Activated CD4-positive, alpha-beta T cell treated with anti-CD3 and anti-CD28 coated beads, Interleukin-2, Interleukin-4, amounts not matched to agents 100 ng/mL and 50 ng/mL, durations not matched to agents 16 hours and 8 hours (primary cell): ENCODE measurements around the gene POPDC2.

Experiments used
- DNase-seq: peaks from one replicate; pipeline ENCODE4 v3.0.0-alpha.2; 2020; ENCODE audit warnings: low spot score

POPDC2 gene

DNA sequence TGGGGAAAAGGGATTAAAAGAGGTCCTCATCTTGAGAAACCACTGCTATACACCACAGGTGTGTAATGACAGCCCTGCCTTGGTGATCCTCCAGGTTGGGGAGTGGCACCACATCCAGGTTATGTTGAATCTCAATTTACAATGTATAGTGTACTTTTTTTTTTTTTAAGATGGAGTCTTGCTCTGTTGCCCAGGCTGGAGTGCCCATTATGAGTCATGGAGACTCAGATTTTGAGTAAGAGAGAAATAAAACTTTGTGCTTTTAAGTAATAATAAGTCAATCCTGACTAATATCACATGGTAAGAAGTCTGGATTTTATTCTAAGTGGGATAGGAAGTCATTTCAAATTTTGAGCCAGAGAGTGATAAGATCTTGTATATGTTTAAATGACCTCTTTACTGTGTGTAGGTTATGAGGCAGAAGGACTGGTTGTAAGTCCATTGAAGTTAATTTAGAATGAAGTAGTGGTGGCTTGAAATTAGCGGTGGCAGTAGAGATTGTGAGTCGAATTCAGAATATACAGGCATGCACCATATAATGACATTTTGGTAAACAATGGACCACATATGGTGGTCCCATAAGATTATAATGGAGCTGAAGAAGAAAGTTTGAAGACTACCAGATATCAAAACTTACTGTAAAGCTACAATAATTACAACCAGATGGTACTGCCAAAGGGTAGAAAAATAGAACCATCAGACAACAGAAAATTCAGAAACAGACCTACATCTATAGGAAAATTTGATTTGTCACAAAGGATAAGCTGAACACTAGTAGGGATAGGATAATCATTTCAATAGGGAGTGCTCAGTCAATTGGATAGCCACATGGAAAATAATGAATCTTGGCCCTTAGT lies 20.7 kb downstream of the POPDC2 start:
- peak; percentile 75 for DNase-seq

DNA sequence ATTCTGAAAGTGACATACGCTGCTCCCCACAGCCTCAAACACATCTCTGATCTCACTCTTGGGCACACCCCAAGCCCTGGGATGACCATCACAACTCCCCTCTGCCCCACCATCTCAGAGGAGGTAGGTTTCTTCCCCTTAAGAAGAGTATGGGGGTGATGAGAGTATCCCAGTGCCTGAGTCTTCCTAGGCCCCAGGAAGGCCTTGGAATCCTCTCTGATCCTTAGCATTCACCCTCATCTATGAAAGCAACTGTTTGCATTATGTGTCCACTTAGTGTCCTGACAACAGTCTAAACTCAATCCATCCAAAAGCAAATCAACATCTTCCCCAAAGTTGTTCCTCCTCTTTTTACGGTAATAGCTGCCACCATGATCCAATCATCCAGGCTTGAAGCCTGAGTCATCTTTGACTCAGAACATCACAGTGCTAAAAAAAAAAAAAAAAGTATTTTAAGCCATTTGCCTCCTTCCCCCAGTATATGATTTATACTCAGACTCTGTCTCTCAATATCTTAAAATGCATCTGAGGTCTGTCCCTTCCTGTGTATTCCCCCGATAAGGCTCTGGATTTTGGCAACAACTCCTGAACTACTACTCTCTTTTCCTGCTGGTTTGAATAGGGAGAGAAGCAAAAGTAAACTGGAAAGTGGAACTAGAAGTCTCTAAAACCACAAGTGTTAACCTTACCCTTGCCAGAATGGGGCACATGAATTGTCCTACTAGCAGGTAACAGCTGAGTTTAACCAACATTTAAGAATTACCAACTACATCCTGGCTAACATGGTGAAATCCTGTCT lies 22.5 kb downstream of the POPDC2 start:
- DNase-seq, result peak; percentile 58

GRCh38 chr3:119636891-119637611 lies 23.3 kb downstream of the POPDC2 start:
- no peak for DNase-seq

DNA sequence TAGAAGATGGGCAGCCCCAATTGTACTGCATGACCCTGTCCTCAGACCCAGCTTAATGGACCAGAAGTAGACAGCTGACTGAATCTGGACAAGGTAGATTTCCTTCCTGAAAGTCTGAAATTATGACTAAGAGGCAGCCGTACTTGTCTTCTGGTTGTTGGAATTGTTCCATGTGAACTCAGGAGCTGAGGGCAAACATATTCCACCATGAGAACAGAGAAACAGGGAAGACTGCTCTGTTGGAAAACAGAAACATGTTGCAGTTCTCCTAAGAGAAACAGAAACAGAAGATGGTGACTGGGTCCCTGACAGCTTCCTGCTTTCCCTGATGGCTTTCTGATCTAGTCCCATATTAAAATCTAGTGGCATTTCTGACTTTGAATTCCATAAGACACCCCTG lies 24.1 kb downstream of the POPDC2 start:
- DNase-seq, result no peak

GRCh38 chr3:119635719-119636118 lies 24.7 kb downstream of the POPDC2 start:
- no peak for DNase-seq

DNA sequence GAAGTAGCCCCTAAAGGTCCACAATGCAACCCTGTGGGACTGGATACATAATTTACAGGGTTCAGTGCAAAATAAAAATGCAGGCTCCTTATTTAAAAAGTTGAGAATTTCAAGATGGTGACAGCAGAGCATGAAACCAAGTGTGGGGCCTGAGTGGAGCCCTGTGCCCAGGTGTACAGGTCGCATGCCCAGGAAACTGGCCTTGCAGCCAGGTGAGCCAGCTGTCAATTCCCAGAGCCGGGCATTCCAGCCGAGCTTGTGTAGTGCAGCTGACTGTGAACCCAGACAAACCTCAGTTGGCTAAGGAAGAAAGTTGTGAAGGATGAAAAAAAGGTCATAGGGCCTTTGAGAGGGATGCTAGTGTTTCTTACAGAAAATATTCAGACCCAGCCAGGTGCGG lies 27.6 kb downstream of the POPDC2 start:
- no peak for DNase-seq

GRCh38 chr3:119632216-119632615 lies 28.2 kb downstream of the POPDC2 start:
- no peak for DNase-seq

DNA sequence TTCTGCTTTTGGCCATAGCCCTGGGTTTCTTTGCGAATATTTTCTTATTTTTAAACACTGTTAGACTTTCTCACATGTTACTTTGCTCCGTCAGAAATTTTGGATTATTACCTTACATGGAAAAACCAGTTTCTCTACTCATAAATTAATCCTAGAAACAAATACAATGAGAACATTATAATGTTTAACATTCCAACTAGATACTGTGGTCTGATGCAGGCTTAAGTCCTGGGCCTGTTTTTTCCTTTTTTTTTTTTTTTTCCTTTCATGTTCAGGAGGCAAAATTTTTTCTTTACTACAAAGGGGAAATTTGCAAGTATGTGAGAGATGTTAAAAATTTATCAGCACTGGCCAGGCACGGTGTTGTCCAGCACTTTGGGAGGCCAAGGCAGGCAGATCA lies 28.9 kb downstream of the POPDC2 start:
- no peak for DNase-seq

GRCh38 chr3:119630880-119631329 lies 29.5 kb downstream of the POPDC2 start:
- DNase-seq, result no peak

DNA sequence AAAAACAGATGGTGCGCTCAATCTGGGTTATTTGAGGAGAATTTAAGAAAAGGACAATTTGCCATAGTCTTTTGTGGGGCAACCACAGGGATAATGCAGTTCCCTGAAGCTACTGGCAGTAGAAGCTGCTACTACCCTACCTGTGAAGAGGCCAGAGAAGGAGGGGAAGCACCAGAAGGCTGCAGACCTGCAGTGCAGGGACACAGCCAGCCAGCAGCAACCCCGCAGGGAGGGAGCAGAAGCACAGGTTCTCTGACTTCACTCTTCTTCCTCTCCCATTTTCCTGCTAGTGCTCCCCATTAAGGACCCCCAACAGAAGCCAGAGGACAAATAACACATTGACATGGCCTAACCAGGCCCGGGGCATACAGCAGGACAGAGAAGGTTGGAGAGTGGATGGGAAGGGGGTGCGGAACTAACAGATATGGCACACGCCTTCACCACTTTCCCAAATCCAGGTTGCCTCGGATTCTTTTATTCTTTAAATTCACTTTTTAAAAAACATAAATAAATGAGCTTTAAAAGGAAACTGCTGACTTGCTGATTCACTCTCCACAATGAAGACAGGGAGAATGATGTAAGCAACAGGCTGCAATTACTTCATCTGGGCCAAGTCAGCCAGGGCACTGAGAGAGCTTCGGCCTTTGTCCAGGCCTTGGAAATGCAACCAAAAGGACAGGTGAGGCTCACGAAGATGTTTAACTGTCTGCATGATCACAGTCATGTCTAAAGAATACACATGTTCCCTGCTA lies 30.1 kb downstream of the POPDC2 start:
- no peak for DNase-seq

- no peak for DNase-seq
Measured at GRCh38 chr3:119628816-119629445, 31.5 kb downstream of the POPDC2 start.

GRCh38 chr3:119628390-119628789 lies 32.0 kb downstream of the POPDC2 start:
- peak; percentile 47 for DNase-seq

GRCh38 chr3:119627461-119627860 lies 32.9 kb downstream of the POPDC2 start:
- peak; percentile 44 for DNase-seq

DNA sequence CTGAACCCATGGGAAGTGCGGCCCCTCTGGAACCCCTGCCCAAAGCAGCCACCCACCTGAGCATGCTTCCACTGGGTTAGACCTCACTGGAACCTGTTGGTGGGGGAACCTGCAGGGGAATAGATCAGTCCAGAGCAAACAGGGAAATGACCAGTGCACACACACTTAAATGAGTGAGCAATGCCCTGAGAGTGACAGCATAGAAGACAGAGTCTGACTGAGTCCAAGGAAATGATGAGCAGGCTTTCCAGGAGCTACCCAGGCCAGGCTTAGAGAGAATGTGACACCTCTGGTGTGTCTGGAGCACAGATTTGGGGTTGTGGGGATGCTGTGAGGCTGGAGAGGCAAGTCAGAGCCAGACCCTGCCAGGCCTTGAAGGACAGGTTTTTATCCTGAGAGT lies 34.2 kb downstream of the POPDC2 start:
- no peak for DNase-seq

GRCh38 chr3:119625451-119626153 lies 34.8 kb downstream of the POPDC2 start:
- no peak for DNase-seq

DNA sequence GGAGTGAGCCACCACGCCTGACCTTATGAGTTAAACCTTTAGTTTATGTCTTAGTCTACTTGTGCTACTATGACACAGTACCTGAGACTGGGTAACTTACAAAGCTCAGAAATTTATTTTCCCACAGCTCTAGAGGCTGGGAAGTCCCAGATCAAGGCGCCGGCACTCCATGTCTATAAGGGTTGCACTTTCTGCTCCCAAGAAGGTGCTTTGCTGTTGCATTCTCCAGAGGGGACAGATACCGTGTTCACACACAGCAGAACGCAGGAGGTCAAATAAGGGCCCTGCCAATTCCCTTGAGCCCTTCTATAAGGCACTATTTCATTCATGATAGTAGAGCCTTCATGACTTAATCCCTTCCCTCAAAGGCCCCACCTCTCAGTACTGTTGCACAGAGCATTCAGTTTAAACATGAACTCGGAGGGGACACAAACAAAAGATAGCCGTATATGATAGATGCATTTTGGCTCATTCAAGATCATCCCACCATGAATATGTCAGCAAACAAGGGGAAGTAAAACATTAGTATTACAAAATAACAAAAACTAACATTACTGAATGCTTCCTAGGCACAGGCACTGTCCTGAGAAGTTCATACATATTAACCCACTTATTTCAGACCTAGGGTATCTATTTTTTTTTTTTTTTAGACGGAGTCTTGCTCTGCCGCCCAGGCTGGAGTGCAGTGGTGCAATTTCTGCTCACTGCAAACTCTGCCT lies 36.2 kb downstream of the POPDC2 start:
- no peak for DNase-seq

- no peak for DNase-seq
Measured at GRCh38 chr3:119620899-119621298, 39.5 kb downstream of the POPDC2 start.

DNA sequence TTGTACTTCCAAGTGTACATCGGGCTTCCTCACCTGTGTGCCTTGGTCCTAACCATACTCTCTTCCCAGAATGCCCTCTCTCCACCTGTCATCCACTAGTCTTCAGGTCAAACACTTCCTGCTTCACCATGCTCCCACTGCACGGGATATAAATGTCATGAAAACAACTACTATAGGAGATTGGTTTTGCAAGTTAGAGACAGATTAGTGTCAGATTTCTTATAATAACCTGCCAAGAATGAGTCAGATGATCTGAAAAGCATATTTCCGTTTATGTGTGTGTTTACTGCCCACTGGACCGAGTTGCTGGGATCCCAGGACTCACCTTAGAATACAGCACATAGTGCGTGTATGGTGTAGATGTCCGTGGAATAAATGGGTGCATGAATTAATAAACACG lies 41.3 kb downstream of the POPDC2 start:
- DNase-seq, result no peak

GRCh38 chr3:119616056-119616455 lies 44.3 kb downstream of the POPDC2 start:
- no peak for DNase-seq

DNA sequence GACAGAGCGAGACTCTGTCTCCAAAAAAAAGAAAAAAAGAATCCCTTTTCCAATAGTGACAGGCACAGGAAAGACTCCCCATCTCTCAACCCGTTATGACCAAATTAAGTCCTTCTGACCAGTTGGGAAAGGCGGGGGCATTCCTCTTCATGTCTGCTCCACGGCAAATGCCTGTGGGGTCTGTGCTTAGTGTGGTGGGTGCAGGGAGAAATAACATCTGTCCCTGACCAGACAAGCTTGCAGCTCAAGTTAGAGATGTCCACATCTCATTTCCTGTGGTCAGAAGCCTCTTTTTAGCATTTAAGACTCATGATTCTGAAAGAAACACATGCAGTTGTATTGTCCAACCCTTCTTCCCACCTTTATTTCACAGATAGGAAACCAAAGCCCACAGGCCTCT lies 46.5 kb downstream of the POPDC2 start:
- no peak for DNase-seq
